NT2/D1 (cell line): ENCODE results near the gene TK2.
"Not testable (repeated sequence)": the region's sequence is repeated elsewhere in the genome, so short reads cannot be mapped to it uniquely, and the experiment has no call there.

ENCODE experiments used
- SUZ12 ChIP-seq: IDR thresholded peaks from 2 replicates; pipeline ENCODE4 v1.6.1; 2011; ENCODE audit not compliant: insufficient read length, insufficient read depth; ENCODE audit errors: extremely low read depth
- YY1 ChIP-seq: IDR thresholded peaks from 2 replicates; pipeline ENCODE4 v1.6.1; 2011; ENCODE audit not compliant: insufficient read length, insufficient read depth
- ZNF274 ChIP-seq: IDR thresholded peaks from 2 replicates; pipeline ENCODE4 v1.6.1; 2011; ENCODE audit warnings: mild to moderate bottlenecking, low read depth, low read length

DNA sequence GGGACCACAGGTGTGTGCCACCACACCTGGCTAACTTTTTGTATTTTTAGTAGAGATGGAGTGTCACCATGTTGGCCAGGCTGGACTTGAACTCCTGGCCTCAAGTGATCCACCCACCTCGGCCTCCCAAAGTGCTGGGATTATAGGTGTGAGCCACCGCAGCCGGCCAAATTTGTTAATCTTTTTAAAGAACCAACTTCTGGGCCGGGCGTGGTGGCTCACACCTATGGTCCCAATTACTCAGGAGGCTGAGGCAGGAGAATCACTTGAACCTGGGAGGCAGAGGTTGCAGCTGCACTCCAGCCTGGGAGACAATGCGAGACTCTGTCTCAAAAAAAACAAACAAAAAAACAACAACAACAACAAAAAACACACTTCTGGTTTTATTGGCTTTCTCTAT lies 84.0 kb downstream of the TK2 start:
- TF ChIP-seq YY1, ZNF274, SUZ12: not testable (repeated sequence)
